LHCN-M2 (cell line): Measurements from ENCODE around the gene SULT1C4. TPM values are rescaled to one million over a fixed set of nuclear protein-coding genes. Genes with fewer than 3 reads are reported as not detected.
"Not testable (repeated sequence)": the region's sequence is repeated elsewhere in the genome, so short reads cannot be mapped to it uniquely, and the experiment has no call there.

Experiments used
- DNase-seq: peaks from one replicate; pipeline ENCODE4 v3.0.0-alpha.2; 2012; ENCODE audit warnings: low read depth
- total RNA-seq: library from RNA; depleted of rRNA; stranded (reverse); fragments of >200 nt; gene quantifications from 2 replicates; pipeline ENCODE4 v1.2.3, GENCODE V29; 2014; rRNA removed

SULT1C4 gene
- total RNA-seq, 1 experiment from 2014 or later: not detected

- DNase-seq: peak; percentile 95
Measured at GRCh38 chr2:108412995-108413710, 35.4 kb downstream of the SULT1C4 start.

GRCh38 chr2:108413711-108414095 lies 35.9 kb downstream of the SULT1C4 start:
- no peak for DNase-seq

GRCh38 chr2:108414256-108414876 lies 36.6 kb downstream of the SULT1C4 start:
- no peak for DNase-seq

- DNase-seq: no peak
Measured at GRCh38 chr2:108414945-108415344, 37.2 kb downstream of the SULT1C4 start.

- DNase-seq: no peak
Measured at GRCh38 chr2:108417254-108417653, 39.5 kb downstream of the SULT1C4 start.

GRCh38 chr2:108418416-108418815 lies 40.7 kb downstream of the SULT1C4 start:
- DNase-seq: no peak

GRCh38 chr2:108423067-108423466 lies 45.3 kb downstream of the SULT1C4 start:
- DNase-seq: no peak

- no peak for DNase-seq
Measured at GRCh38 chr2:108423502-108424251, 45.9 kb downstream of the SULT1C4 start.

GRCh38 chr2:108428286-108429009 lies 50.7 kb downstream of the SULT1C4 start:
- peak; percentile 7 for DNase-seq

- not testable (repeated sequence) for DNase-seq
Measured at GRCh38 chr2:108435578-108435977, 57.8 kb downstream of the SULT1C4 start.

GRCh38 chr2:108436976-108437375 lies 59.2 kb downstream of the SULT1C4 start:
- no peak for DNase-seq

Other genes with a start within 250 kb of the SULT1C4 start
- gene SULT1C3, start 138.0 kb upstream of the SULT1C4 start, total RNA-seq: not detected in 2 replicates
- 0.06 TPM in 1 of 2 replicates, not detected in the other for gene SULT1C2, start 89.1 kb upstream of the SULT1C4 start, total RNA-seq
- gene GCC2, start 71.3 kb downstream of the SULT1C4 start, total RNA-seq: 11.7 and 18.0 TPM in 2 replicates
- 112 and 198 TPM in 2 replicates for gene LIMS1, start 156.5 kb downstream of the SULT1C4 start, total RNA-seq